ENCODE data around the gene MZF1.
"Not testable (repeated sequence)": the region's sequence is repeated elsewhere in the genome, so short reads cannot be mapped to it uniquely, and the experiment has no call there.

Gene MZF1

GRCh38 chr19:58554494-58555368 is 18.4 kb downstream of the MZF1 start, which contains the start of gene CHMP2A:
CHMP2A (minus strand) TSS chr19:58555105; CDS start chr19:58554212, 893 bp downstream.
- DNase-seq = no peak

- no peak for DNase-seq
Observed at GRCh38 chr19:58553799-58554493, 19.2 kb downstream of the MZF1 start.

- no peak for DNase-seq
Observed at GRCh38 chr19:58552655-58553054, 20.5 kb downstream of the MZF1 start.

GRCh38 chr19:58551577-58552471 is 21.3 kb downstream of the MZF1 start:
- DNase-seq = no peak

- no peak for DNase-seq
Observed at GRCh38 chr19:58551123-58551497, 22.0 kb downstream of the MZF1 start.

- DNase-seq = no peak
Observed at GRCh38 chr19:58550362-58551122, 22.6 kb downstream of the MZF1 start.

- DNase-seq = no peak
Observed at GRCh38 chr19:58549664-58550361, 23.3 kb downstream of the MZF1 start.

- DNase-seq = no peak
Observed at GRCh38 chr19:58548859-58549663, 24.1 kb downstream of the MZF1 start.

GRCh38 chr19:58547323-58548312 is 25.5 kb downstream of the MZF1 start:
- DNase-seq = no peak

- DNase-seq = no peak
Observed at GRCh38 chr19:58546019-58546530, 27.1 kb downstream of the MZF1 start.

GRCh38 chr19:58545286-58546018 is 27.7 kb downstream of the MZF1 start:
- no peak for DNase-seq

GRCh38 chr19:58544591-58545285 is 28.4 kb downstream of the MZF1 start:
- no peak for DNase-seq

- DNase-seq = no peak
Observed at GRCh38 chr19:58543826-58544590, 29.1 kb downstream of the MZF1 start, which contains the start of gene TRIM28. TRIM28 (plus strand) TSS chr19:58544064; CDS start chr19:58544758, 694 bp downstream.

GRCh38 chr19:58542641-58543372 is 30.3 kb downstream of the MZF1 start:
- not testable (repeated sequence) for DNase-seq

- not testable (repeated sequence) for DNase-seq
Observed at GRCh38 chr19:58539169-58539559, 34.0 kb downstream of the MZF1 start.
